ENCODE measurements around the gene NOS2.
"Not testable (repeated sequence)": the region's sequence is repeated elsewhere in the genome, so short reads cannot be mapped to it uniquely, and the experiment has no call there.

Gene NOS2

DNA sequence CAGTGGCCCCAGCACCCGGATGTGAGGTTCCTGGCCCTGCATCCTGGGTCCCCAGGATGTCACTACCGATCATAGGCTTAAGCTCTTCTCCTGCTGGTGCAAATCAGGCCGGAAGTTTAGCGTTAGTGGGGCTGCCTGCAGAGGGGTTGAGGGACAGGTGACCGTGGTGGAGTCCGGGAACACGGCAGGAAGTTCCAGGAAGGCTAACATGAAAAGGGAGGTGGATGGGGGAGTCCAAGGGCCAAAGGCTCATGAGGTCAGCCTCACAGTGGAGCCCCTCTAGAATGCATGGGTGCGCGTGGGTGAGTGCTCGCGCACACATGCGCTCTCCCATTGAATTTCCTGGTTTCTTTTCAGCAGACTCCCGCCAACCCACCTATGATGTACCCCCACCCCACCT, 46.6 kb downstream of the NOS2 start:
- not testable (repeated sequence) for DNase-seq

GRCh38 chr17:27752831-27753619, 47.3 kb downstream of the NOS2 start:
- DNase-seq, result not testable (repeated sequence)

GRCh38 chr17:27751622-27752490, 48.5 kb downstream of the NOS2 start:
- DNase-seq, result no peak

GRCh38 chr17:27751166-27751565, 49.2 kb downstream of the NOS2 start:
- DNase-seq, result no peak

DNA sequence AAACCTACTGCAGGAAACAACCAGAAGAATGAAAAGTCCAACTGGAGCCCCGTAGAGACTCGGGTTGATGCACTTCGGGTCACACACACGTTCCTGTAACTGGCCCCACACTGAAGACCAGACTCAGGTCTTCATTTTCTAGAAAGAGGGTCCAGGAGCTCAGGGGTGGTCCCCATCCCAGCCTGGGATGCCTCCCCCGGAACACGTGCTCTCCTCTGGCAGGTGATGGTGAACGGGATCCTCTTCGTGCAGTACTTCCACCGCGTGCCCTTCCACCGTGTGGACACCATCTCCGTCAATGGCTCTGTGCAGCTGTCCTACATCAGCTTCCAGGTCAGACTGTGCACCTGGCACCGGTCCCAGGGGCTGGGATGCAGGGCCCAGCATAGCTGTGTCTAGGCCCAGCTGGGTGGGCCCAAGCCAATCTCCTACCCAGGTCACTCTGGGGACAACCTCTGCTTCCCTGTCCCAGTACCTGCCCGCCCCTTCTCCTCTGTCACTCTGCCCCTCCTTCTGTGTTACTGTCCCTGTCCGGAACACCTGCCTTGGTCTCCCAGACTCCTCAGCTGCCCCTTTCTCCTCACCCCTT, 50.7 kb downstream of the NOS2 start:
- not testable (repeated sequence) for DNase-seq

- no peak for DNase-seq
Observed at GRCh38 chr17:27748360-27748825, 51.9 kb downstream of the NOS2 start.

GRCh38 chr17:27747462-27748359, 52.6 kb downstream of the NOS2 start:
- no peak for DNase-seq

GRCh38 chr17:27746881-27747280, 53.4 kb downstream of the NOS2 start:
- no peak for DNase-seq

DNA sequence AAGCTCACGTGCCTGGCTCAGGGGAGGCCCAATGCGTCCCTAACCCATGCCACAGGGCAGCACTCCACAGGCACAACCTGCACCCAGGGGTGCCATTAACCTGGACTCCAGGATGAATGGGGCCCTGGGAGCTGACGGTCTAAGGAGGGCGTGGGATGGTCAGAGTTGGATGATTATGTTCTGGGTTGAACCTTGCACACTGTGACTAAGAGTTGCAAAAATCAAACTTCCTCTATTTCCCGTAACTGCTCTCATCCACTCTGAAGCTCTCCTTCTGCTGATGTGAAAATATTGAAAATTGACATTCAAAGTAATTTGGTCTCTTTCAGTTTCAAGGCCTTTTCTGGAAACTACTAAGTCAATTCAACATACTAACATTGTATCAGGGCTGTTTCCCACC, 54.0 kb downstream of the NOS2 start:
- DNase-seq, result not testable (repeated sequence)

GRCh38 chr17:27745207-27745830, 55.0 kb downstream of the NOS2 start:
- not testable (repeated sequence) for DNase-seq

DNA sequence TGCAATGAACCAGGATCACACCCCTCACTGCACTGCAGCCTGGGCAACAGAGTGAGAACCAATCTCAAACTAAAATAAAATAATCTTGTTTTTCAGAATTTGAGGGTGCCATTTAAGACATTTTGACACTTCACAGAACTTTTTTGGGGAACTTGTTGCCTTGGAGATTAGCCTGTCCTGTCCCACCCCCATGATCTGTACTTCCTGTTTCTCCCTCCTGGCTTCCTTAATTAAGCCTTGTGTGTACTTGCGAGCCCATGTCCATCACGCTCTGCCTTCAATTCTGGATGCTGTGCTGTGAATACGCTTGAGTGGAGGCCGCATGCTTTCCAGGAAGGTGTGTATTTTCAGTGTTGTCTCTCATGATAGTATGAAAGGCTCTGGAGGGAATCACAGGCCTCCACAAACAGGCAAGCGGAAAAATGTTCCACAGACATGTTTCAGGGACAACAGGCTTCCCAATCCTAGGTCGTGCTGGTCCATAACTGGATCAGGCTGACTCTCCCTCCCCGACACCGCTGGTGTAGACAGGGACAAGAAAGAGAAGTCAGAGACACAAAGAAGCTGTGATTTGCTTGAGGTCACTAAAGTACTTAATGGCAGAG, 56.9 kb downstream of the NOS2 start:
- DNase-seq, result no peak

DNA sequence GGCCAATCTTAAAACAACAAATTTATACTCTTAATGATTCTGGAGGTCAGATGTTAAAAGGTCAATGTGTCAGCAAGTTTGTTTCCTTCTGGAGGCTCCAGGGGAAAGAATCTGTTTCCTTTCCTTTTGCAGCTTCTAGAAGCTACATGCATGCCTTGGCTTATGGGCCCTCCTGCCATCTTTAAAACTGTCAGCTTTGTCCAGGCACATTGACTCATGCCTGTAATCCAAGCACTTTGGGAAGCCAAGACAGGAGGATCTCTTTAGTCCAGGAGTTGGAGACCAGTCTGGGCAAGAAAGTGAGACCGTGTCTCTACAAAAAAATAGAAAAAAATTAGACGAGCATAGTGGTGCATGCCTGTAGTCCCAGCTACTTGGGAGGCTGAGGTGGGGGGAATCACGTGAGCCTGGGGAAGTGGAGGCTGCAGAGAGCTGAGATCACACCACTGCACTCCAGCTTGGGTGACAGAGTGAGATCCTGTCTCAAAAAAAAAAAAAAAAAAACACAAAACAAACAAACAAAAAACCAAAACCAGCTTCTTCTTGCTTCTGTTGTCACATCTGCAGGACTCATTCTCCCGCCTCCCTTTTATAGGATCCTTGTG, 58.3 kb downstream of the NOS2 start:
- DNase-seq, result no peak

GRCh38 chr17:27741361-27741861, 58.9 kb downstream of the NOS2 start:
- no peak for DNase-seq

GRCh38 chr17:27740541-27740940, 59.8 kb downstream of the NOS2 start:
- not testable (repeated sequence) for DNase-seq

GRCh38 chr17:27733773-27734172, 66.6 kb downstream of the NOS2 start:
- no peak for DNase-seq

DNA sequence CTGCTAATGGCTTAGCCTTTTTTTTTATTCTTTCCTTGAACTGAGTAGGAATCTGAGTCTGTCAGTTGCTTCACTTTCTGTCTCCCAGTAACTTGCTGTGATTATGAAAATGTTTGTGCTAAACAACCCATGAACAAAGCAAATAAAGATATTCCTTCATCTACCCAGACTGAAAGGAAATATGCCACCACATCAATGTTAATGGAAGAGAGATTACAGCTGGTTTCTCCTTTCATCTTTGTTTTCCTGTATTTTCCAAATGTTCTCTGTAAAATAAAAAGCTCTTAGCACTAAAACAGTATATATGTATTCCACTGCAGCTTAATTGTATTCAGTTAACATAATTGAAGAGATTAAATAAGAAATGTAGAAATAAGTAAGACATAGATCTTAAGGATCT, 67.6 kb downstream of the NOS2 start:
- not testable (repeated sequence) for DNase-seq

DNA sequence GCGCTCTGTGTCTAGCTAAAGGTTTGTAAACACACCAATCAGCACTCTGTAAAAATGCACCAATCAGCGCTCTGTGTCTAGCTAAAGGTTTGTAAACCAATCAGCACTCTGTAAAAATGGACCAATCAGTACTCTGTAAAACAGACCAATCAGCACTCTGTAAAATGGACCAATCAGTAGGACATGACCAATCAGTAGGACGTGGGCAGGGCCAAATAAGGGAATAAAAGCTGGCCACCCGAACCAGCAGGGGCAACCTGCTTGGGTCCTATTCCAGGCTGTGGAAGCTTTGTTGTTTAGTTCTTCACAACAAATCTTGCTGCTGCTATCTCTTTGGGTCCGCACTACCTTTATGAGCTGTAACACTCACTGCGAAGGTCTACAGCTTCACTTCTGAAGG, 74.3 kb downstream of the NOS2 start:
- not testable (repeated sequence) for DNase-seq

- no peak for DNase-seq
Observed at GRCh38 chr17:27721797-27722196, 78.5 kb downstream of the NOS2 start.

All from SIG-M5 (cell line).